22Rv1 (cell line): ENCODE results near the gene HDLBP.
"Not testable (repeated sequence)": the region's sequence is repeated elsewhere in the genome, so short reads cannot be mapped to it uniquely, and the experiment has no call there.

Experiments
- H3K27ac ChIP-seq: fragments of 450-650 bp; 2 replicates; pipeline ENCODE4 v1.5.1; 2017
- ZFX ChIP-seq: fragments of 450-650 bp; IDR thresholded peaks from 2 replicates; pipeline ENCODE4 v1.6.1; 2017; ENCODE audit warnings: antibody characterized with exemption, borderline replicate concordance
- TF ChIP-seq, protein P1 (sequence below): fragments of 450-650 bp; IDR thresholded peaks from 2 replicates; pipeline ENCODE4 v1.5.1; 2017; ENCODE audit warnings: mild to moderate bottlenecking

Gene HDLBP

DNA sequence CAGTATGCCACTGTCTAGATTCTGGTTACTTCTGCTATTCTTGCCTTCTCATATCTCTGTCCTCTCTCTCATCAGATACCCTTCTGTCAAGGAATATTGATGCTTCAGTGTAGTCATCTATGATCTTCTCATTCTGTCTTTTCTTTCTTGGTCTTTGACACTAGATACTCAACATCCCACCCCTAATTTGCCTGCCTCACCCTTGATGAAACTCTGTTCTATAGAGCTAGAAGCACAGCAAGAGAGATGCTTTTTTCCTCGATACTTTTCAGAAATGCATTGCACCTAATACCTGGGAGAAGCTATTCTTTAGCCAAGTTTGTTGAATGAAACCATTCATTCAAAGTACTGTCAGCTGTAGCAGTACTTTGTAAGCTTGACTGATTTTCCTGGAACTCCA lies 9.8 kb upstream of the HDLBP start:
- H3K27ac ChIP-seq = no peak overlapping the region
- TF ChIP-seq, protein P1, sequence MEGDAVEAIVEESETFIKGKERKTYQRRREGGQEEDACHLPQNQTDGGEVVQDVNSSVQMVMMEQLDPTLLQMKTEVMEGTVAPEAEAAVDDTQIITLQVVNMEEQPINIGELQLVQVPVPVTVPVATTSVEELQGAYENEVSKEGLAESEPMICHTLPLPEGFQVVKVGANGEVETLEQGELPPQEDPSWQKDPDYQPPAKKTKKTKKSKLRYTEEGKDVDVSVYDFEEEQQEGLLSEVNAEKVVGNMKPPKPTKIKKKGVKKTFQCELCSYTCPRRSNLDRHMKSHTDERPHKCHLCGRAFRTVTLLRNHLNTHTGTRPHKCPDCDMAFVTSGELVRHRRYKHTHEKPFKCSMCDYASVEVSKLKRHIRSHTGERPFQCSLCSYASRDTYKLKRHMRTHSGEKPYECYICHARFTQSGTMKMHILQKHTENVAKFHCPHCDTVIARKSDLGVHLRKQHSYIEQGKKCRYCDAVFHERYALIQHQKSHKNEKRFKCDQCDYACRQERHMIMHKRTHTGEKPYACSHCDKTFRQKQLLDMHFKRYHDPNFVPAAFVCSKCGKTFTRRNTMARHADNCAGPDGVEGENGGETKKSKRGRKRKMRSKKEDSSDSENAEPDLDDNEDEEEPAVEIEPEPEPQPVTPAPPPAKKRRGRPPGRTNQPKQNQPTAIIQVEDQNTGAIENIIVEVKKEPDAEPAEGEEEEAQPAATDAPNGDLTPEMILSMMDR = no peak
- TF ChIP-seq ZFX = no peak

DNA sequence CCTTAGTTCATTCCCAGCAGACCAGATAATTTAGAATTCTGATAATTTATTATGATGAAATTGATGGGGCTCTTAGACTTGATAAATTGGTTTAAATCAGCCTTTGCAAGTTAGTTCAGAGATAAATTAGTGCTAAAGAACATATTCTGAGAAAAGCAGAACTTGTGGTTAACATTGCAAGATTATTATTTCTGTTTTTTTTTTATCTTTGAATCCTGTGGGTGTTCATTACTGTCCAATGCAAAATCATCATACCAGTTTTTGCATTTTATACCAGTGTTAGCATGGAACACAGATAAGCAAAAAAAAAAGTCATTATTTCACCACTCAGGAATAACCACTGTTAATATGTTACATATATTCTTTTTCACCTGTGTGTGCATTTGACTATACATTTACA lies 9.3 kb upstream of the HDLBP start:
- TF ChIP-seq ZFX = no peak
- TF ChIP-seq, protein P1 = no peak

DNA sequence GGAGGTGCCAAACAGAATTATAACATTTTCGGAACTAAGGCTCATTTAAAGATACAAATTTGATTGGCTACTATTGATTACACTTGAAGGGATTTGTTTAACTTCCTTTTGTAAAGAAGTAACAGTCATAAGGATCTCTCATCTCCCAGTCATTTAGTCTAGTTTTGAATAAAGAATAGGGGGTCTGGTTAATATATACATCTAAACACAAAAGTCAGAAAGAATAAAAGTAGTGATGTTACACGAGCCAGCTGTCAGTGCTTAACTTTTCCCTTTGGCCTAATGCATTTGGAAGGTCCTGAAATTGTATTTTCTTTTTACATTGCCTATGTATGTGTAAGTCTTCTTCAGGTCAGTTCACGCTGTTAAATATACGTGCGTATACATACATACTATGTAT lies 8.3 kb upstream of the HDLBP start:
- TF ChIP-seq, protein P1 = no peak
- TF ChIP-seq ZFX = no peak
- no peak overlapping the region for H3K27ac ChIP-seq

More for the DNA sequence above, 9.3 kb upstream of the HDLBP start:
- H3K27ac ChIP-seq = no peak overlapping the region

DNA sequence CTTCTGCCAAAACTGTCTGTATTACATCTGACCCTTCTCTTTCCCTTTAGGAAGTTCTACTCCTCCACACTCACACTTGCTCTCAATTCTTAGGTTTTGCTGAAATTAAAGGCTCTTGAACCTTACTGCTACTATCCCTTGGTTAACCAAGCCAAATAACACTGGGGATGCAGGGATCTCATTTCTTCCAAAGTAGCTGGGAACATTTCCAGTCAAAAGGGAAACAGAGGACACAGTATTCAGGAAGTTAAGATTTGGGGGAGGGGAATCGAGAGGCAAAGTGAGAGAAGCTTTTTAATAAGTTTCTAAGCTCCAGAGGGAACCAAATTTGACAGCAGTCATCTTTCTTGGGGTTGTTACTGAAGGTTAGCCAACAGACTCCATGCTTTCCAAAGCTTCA lies 6.4 kb upstream of the HDLBP start:
- TF ChIP-seq, protein P1 = no peak
- TF ChIP-seq ZFX = no peak
- H3K27ac ChIP-seq = no peak overlapping the region

DNA sequence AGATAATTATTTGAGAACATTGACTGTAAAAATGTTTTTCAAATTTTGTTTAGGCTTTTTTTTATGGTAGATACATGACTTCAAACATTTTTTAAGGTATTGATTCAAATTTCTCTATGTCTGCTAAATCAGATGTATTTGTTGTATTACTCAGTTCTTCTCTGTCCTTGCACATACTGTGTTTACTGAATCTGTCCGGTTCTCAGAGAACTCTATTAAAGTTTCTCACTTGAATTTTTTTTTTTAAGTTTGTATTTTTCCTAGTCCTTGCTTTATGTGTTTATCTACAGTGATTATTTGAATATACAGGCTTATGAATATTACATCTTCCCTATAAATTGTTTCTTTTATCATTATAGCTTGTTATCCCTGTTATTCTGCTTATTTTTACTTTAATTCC lies 5.6 kb upstream of the HDLBP start:
- H3K27ac ChIP-seq = no peak overlapping the region

GRCh38 chr2:241320394-241320793 lies 4.9 kb upstream of the HDLBP start:
- H3K27ac ChIP-seq = no peak overlapping the region
- TF ChIP-seq ZFX = no peak
- TF ChIP-seq, protein P1 = no peak

More for the DNA sequence above, 5.6 kb upstream of the HDLBP start:
- TF ChIP-seq, protein P1 = no peak
- TF ChIP-seq ZFX = no peak

- H3K27ac ChIP-seq = not testable (repeated sequence)
These were observed 3.4 kb upstream of the HDLBP start for GRCh38 chr2:241318830-241319229.

- TF ChIP-seq, protein P1 = no peak
- TF ChIP-seq ZFX = no peak
- peak overlapping the region; percentile 95 for H3K27ac ChIP-seq
These were observed 1.9 kb upstream of the HDLBP start for GRCh38 chr2:241317391-241317790.
